ENCODE measurements around the gene PRMT7.

DNA sequence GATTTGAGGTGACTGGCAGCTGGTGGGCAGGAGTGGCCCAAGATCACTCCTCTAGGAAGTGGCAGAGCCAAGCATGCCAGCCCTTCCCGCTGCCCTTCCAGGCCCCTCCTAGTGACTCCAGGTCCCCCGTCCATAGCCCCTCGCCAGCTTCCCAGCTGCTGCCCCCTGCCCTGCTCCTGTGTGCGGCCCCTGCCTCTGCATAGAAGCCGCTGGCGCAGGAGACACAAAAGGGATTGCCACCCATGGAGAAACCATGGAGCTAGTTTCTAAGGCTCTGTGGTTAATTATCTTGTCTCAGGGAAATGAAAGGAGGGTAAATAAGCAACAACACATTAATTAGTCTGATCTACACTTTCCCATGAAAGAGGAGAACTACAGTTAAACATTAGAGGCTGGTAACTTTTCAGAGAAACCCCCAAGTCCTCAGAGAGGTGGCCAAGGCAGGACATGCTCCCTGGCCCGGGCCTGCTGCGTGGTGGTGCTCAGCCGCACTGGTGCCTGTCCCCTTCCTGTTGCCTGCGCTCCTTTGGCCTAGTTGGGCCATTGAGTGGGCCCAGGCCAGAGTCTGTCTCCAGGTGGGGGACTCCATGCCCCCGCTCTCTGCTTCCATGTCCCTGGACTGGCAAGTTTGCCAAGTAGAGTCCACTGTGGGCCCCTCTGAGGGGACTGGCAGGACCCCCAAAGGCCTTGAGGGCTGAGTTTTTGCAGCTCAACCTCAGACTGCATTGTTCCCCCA lies 65.2 kb downstream of the PRMT7 start:
- TF ChIP-seq, protein P1, sequence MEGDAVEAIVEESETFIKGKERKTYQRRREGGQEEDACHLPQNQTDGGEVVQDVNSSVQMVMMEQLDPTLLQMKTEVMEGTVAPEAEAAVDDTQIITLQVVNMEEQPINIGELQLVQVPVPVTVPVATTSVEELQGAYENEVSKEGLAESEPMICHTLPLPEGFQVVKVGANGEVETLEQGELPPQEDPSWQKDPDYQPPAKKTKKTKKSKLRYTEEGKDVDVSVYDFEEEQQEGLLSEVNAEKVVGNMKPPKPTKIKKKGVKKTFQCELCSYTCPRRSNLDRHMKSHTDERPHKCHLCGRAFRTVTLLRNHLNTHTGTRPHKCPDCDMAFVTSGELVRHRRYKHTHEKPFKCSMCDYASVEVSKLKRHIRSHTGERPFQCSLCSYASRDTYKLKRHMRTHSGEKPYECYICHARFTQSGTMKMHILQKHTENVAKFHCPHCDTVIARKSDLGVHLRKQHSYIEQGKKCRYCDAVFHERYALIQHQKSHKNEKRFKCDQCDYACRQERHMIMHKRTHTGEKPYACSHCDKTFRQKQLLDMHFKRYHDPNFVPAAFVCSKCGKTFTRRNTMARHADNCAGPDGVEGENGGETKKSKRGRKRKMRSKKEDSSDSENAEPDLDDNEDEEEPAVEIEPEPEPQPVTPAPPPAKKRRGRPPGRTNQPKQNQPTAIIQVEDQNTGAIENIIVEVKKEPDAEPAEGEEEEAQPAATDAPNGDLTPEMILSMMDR (IDR thresholded peaks at IDR 0.05): no peak
- no peak for TF ChIP-seq POLR2AphosphoS5 (IDR thresholded peaks at IDR 0.05)
- TF ChIP-seq POLR2A (IDR thresholded peaks at IDR 0.05): no peak
